Parathyroid adenoma (tissue), 2 donors: ENCODE measurements around the gene NDUFB8.

Source experiments
- H2AFZ ChIP-seq: fragments of 300-600 bp; sonication (generic); one replicate; pipeline ENCODE4 v1.7.0; 2017; ENCODE audit warnings: antibody characterized with exemption, mild to moderate bottlenecking
- H3K27ac ChIP-seq: fragments of 300-600 bp; sonication (generic); one replicate; pipeline ENCODE4 v1.7.0; 2017
- H3K27me3 ChIP-seq: fragments of 300-600 bp; sonication (generic); one replicate; pipeline ENCODE4 v1.7.0; 2017; ENCODE audit warnings: low read length; ENCODE audit not compliant: control insufficient read depth, insufficient read depth
- H3K36me3 ChIP-seq: fragments of 300-600 bp; sonication (generic); one replicate; pipeline ENCODE4 v1.7.0; 2017; ENCODE audit warnings: low read length; ENCODE audit not compliant: control insufficient read depth, insufficient read depth
- H3K4me1 ChIP-seq: fragments of 300-600 bp; sonication (generic); one replicate; pipeline ENCODE4 v1.7.0; 2017; ENCODE audit warnings: control low read depth
- H3K4me2 ChIP-seq: fragments of 300-600 bp; sonication (generic); one replicate; pipeline ENCODE4 v1.7.0; 2017; ENCODE audit warnings: low read length
- H3K4me3 ChIP-seq: fragments of 300-600 bp; sonication (generic); one replicate; pipeline ENCODE4 v1.7.0; 2017; ENCODE audit warnings: low read depth, low read length
- H3K79me2 ChIP-seq: fragments of 300-600 bp; sonication (generic); one replicate; pipeline ENCODE4 v1.7.0; 2017; ENCODE audit warnings: control low read depth
- H3K9ac ChIP-seq: fragments of 300-600 bp; sonication (generic); one replicate; pipeline ENCODE4 v1.7.0; 2017; ENCODE audit warnings: mild to moderate bottlenecking
- H3K9me3 ChIP-seq: fragments of 300-600 bp; sonication (generic); one replicate; pipeline ENCODE4 v1.7.0; 2017; ENCODE audit warnings: low read length; ENCODE audit not compliant: control insufficient read depth
- TF ChIP-seq, protein P1 (sequence below): fragments of 300-600 bp; sonication (generic); IDR thresholded peaks from one replicate; pipeline ENCODE4 v1.7.0; 2017; ENCODE audit warnings: antibody characterized with exemption, mild to moderate bottlenecking
- donor health status: primary hyperparathyroidism.

NDUFB8 gene

GRCh38 chr10:100507357-100507732, 22.3 kb downstream of the NDUFB8 start:
- Histone ChIP-seq H3K4me2 (no peak overlapping the region), H3K9ac (no peak overlapping the region), H2AFZ (no peak overlapping the region), H3K36me3 (no peaks in the 10 kb centered on the region), H3K4me3 (no peak overlapping the region), H3K4me1 (peaks cover 3% of the 10 kb centered on the region), H3K79me2 (no peaks in the 10 kb centered on the region), H3K27ac (no peak overlapping the region), H3K9me3 (no peaks in the 10 kb centered on the region), H3K27me3 (no peaks in the 10 kb centered on the region)
- TF ChIP-seq, protein P1, sequence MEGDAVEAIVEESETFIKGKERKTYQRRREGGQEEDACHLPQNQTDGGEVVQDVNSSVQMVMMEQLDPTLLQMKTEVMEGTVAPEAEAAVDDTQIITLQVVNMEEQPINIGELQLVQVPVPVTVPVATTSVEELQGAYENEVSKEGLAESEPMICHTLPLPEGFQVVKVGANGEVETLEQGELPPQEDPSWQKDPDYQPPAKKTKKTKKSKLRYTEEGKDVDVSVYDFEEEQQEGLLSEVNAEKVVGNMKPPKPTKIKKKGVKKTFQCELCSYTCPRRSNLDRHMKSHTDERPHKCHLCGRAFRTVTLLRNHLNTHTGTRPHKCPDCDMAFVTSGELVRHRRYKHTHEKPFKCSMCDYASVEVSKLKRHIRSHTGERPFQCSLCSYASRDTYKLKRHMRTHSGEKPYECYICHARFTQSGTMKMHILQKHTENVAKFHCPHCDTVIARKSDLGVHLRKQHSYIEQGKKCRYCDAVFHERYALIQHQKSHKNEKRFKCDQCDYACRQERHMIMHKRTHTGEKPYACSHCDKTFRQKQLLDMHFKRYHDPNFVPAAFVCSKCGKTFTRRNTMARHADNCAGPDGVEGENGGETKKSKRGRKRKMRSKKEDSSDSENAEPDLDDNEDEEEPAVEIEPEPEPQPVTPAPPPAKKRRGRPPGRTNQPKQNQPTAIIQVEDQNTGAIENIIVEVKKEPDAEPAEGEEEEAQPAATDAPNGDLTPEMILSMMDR = no peak

- no peak overlapping the region for H3K4me3 ChIP-seq
- H3K9me3 ChIP-seq = no peaks in the 10 kb centered on the region
- H2AFZ ChIP-seq = no peak overlapping the region
- TF ChIP-seq, protein P1 = no peak
- no peaks in the 10 kb centered on the region for H3K36me3 ChIP-seq
- H3K79me2 ChIP-seq = no peaks in the 10 kb centered on the region
- H3K9ac ChIP-seq = no peak overlapping the region
- H3K27me3 ChIP-seq = no peaks in the 10 kb centered on the region
- no peak overlapping the region for H3K4me2 ChIP-seq
- no peak overlapping the region for H3K27ac ChIP-seq
- peaks cover 3% of the 10 kb centered on the region for H3K4me1 ChIP-seq
These were observed 22.9 kb downstream of the NDUFB8 start for GRCh38 chr10:100506596-100507356.

DNA sequence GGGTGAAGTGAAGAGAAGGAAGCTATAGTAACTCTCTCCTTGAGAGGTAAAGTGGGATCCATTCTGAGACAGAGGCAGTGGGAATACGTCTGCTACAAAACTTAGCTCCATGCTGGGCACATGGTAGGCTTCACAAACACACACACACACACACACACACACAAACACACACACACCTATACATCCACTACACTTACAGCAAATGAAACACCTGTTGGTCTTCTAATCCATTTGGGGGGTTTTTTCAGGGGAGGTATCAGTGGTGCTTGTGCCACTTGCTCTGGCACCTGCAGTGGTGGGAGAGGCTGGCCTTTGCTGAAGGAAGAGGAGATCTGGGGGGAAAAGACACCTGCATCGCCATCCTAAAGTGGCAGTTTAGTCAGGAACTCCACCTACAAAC, 24.5 kb downstream of the NDUFB8 start:
- Histone ChIP-seq H3K36me3 (no peaks in the 10 kb centered on the region), H3K27me3 (no peaks in the 10 kb centered on the region), H3K4me2 (no peak overlapping the region), H3K79me2 (no peaks in the 10 kb centered on the region), H3K4me1 (no peaks in the 10 kb centered on the region), H2AFZ (no peak overlapping the region), H3K9me3 (no peaks in the 10 kb centered on the region), H3K9ac (no peak overlapping the region), H3K27ac (no peak overlapping the region), H3K4me3 (no peak overlapping the region)
- TF ChIP-seq, protein P1 = no peak

DNA sequence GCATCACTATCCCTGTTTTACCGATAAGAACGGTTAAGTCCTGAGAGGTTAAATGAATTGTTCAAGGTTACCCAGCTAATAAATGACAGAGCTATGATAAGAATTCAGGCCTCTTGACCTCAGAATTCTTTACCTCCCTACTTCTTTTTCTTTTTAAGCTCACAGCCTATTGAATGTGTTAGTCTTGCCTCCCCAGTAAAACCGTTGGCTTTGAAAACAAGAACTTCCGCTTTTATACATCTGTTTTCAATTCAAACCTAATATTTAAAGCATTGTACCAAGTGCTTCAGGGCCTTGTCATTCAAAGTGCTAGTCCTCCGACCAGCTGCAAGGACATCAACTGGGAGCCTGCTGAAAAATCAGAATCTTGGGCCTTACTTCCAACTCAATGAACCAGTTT, 25.6 kb downstream of the NDUFB8 start:
- H2AFZ ChIP-seq = no peak overlapping the region
- no peak overlapping the region for H3K4me2 ChIP-seq
- H3K27me3 ChIP-seq = no peaks in the 10 kb centered on the region
- H3K79me2 ChIP-seq = no peaks in the 10 kb centered on the region
- TF ChIP-seq, protein P1 = no peak
- no peak overlapping the region for H3K4me3 ChIP-seq
- no peaks in the 10 kb centered on the region for H3K4me1 ChIP-seq
- no peak overlapping the region for H3K9ac ChIP-seq
- H3K9me3 ChIP-seq = no peaks in the 10 kb centered on the region
- H3K27ac ChIP-seq = no peak overlapping the region
- H3K36me3 ChIP-seq = no peaks in the 10 kb centered on the region

GRCh38 chr10:100502926-100503494, 26.7 kb downstream of the NDUFB8 start:
- Histone ChIP-seq H3K9me3 (no peaks in the 10 kb centered on the region), H3K4me1 (no peaks in the 10 kb centered on the region), H3K79me2 (no peaks in the 10 kb centered on the region), H3K4me2 (no peak overlapping the region), H3K4me3 (no peak overlapping the region), H3K36me3 (no peaks in the 10 kb centered on the region), H3K27ac (no peak overlapping the region), H3K9ac (no peak overlapping the region), H2AFZ (no peak overlapping the region), H3K27me3 (no peaks in the 10 kb centered on the region)
- TF ChIP-seq, protein P1 = no peak
